Stimulated activated CD4-positive, alpha-beta T cell treated with anti-CD3 and anti-CD28 coated beads, Interleukin-15, amount 100 ng/mL, for 24 hours (primary cell): Measurements from ENCODE around the gene LMNA.
"Not testable (repeated sequence)": the region's sequence is repeated elsewhere in the genome, so short reads cannot be mapped to it uniquely, and the experiment has no call there.

Source experiments
- DNase-seq: peaks from one replicate; pipeline ENCODE4 v3.0.0-alpha.2; 2020

LMNA gene

GRCh38 chr1:156164125-156164831 lies 49.8 kb downstream of the LMNA start:
- DNase-seq = no peak

DNA sequence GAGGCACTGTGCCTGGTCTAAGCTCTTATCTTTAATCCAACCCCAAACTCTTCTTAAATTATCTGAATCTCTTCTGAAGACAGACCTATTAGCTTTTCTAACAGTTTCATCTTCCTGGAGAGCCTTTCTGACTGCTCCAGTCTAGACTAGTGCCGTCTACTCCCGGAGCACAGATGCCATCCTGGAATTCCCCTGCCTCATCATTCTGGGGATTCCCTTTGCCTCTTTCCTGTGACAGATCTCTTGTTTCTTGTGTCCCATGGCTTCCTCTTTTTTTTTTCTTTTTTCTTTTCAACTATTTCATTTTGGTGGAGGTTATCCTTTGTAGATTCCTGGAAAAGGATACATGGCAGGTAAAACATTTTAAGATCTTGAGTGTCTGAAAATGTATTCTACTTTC lies 50.6 kb downstream of the LMNA start:
- DNase-seq = peak; percentile 34

- no peak for DNase-seq
Observed at GRCh38 chr1:156167536-156167935, 53.0 kb downstream of the LMNA start.

GRCh38 chr1:156172696-156173470 lies 58.4 kb downstream of the LMNA start:
- no peak for DNase-seq

GRCh38 chr1:156176610-156177210 lies 62.2 kb downstream of the LMNA start:
- no peak for DNase-seq

- no peak for DNase-seq
Observed at GRCh38 chr1:156177919-156178654, 63.6 kb downstream of the LMNA start.

DNA sequence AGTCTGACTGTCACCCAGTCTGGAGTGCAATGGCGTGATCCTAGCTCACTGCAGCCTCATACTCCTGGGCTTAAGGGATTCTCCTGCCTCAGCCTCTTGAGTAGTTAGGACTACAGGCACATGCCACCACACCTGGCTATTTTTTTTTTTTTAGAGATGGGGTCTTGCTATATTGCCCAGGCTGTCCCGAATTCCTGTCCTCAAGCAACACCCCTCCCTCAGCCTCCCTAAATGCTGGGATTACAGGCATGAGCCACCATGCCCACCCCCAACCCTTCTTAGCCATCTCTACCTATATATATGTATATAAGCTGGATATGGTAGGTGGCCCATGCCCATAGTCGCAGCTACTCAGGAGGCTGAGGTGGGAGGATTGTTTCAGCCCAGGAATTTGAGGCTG lies 66.0 kb downstream of the LMNA start:
- no peak for DNase-seq

GRCh38 chr1:156181391-156181924 lies 66.9 kb downstream of the LMNA start:
- DNase-seq = not testable (repeated sequence)

GRCh38 chr1:156182010-156182779 lies 67.7 kb downstream of the LMNA start:
- not testable (repeated sequence) for DNase-seq

DNA sequence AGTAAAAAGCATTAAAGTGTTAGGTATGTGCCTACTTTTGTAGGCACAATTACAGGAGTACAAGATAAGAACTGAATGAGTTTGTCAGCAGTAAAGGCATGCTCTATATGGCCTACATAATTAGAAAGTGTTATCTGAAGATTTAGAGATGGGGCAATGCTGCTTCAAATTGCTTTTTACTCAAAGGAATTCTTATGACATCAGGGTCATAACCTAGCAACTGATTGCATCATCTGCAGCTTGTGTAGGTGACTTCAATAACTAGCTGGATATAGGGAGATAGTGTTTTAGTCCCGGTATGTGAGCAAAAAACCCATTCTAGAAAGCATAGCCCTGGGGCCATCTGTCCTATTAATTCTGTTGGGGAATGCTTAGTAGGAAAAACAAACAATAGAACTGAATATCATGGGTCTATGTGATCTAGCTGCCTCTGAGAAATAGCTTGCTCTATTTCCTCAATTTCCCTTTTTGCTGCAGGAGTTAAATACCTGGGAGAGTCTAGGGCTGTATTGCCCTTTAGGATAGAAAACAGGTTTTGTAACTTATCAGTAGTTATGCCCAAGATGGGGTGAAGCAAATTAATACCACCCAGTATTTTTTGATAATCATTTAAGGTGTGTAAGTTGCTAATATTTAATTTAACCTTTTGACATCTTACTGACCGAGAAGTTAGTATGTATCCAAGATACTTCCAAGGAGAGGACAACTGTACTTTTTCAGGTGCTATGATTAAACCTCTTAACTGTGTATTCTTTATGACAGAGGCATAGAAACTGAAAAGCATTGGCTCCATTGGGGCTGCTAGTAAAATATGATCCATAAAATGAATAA lies 72.1 kb downstream of the LMNA start:
- DNase-seq = not testable (repeated sequence)
